Upper lobe of left lung (tissue), 6 donors: ENCODE data around the gene NFKBIB. TPM values are rescaled to one million over a fixed set of nuclear protein-coding genes. Genes with fewer than 3 reads are reported as not detected.
A peak's percentile ranks its signal among the peaks of the same experiment; 100 is the strongest.

Experiments
- ATAC-seq, 2 donors: fragments of 200-7000 bp; cut with Tn5 transposase; one replicate each; pipeline ENCODE4 v1.9.1; 2022; ENCODE audit warnings: mild to moderate bottlenecking in 2 of 2, moderate library complexity in 2 of 2; ENCODE audit not compliant: low FRiP score in 2 of 2
- DNase-seq, 2 donors: peaks; one replicate each; pipeline ENCODE4 v3.0.0-alpha.2; 2019 to 2020
- H3K27ac ChIP-seq, 4 donors: fragments of 200-600 bp; sonication (generic); one replicate each; pipeline ENCODE4 v1.5.1; 2016 to 2019
- H3K27me3 ChIP-seq, 4 donors: fragments of 200-600 bp; sonication (generic); one replicate each; pipeline ENCODE4 v1.5.1; 2017 to 2019
- H3K36me3 ChIP-seq, 4 donors: fragments of 200-600 bp; sonication (generic); one replicate each; pipeline ENCODE4 v1.5.1; 2016 to 2019
- H3K4me1 ChIP-seq, 4 donors: fragments of 200-600 bp; sonication (generic); one replicate each; pipeline ENCODE4 v1.5.1; 2018 to 2019
- H3K4me3 ChIP-seq, 4 donors: fragments of 200-600 bp; sonication (generic); one replicate each; pipeline ENCODE4 v1.5.1; 2017 to 2019; ENCODE audit warnings: mild to moderate bottlenecking in 2 of 4, moderate library complexity in 1 of 4
- H3K9me3 ChIP-seq, 4 donors: fragments of 200-600 bp; sonication (generic); one replicate each; pipeline ENCODE4 v1.5.1; 2018 to 2019
- CTCF ChIP-seq, 6 experiments: fragments of 450-650 bp in 4 of 6; fragments of 200-600 bp in 2 of 6; sonication (generic) in 2 of 6; IDR thresholded peaks; one replicate each; pipeline ENCODE4 v1.5.1; 2016 to 2019; ENCODE audit warnings: antibody characterized with exemption in 6 of 6
- EP300 ChIP-seq, 4 donors: sonication (generic); formaldehyde crosslinking; IDR thresholded peaks; one replicate each; pipeline ENCODE4 v1.5.1; 2017; ENCODE audit warnings: antibody characterized with exemption in 4 of 4, control low read depth in 2 of 4
- POLR2A ChIP-seq, 4 donors: fragments of 450-650 bp; IDR thresholded peaks; one replicate each; pipeline ENCODE4 v1.5.1; 2016 to 2017; ENCODE audit warnings: antibody characterized with exemption in 4 of 4, mild to moderate bottlenecking in 2 of 4
- POLR2AphosphoS5 ChIP-seq, 2 donors: sonication (generic); formaldehyde crosslinking; IDR thresholded peaks; one replicate each; pipeline ENCODE4 v1.5.1; 2017; ENCODE audit warnings: antibody characterized with exemption in 2 of 2
- WGBS, 2 donors: methylation state at CpG; one replicate each; pipeline ENCODE4 v1.1.5; 2017 to 2018; 5-methylcytosine and 5-hydroxymethylcytosine counted together
- total RNA-seq, 6 donors: library from RNA; depleted of rRNA in 4 of 6; stranded (reverse); fragments of >200 nt in 4 of 6; gene quantifications; one replicate each; pipeline versions ENCODE4 v1.1.0 to v1.2.1, GENCODE V29; 2016 to 2021
- donor health status: DM: no; HTN: no; CAD: no; lungs with moderate emphysema.
- donor health status: DM: no; HTN: yes; CAD: no; lungs with severe emphysema.

Gene NFKBIB
- total RNA-seq, 6 donors from 2014 or later: 22.8 to 38.4 (median 31.6) TPM

GRCh38 chr19:38861368-38861767 lies 38.4 kb upstream of the NFKBIB start:
- Histone ChIP-seq H3K27ac (no peak overlapping the region), H3K4me3 (no peak overlapping the region), H3K27me3 (no peaks in the 10 kb centered on the region), H3K4me1 (peaks cover 13 to 32% (median 25%) of the 10 kb centered on the region in 4 donors), H3K9me3 (no peaks in the 10 kb centered on the region), H3K36me3 (no peaks in the 10 kb centered on the region)
- no peak for TF ChIP-seq POLR2AphosphoS5 (IDR thresholded peaks at IDR 0.05)
- no peak for TF ChIP-seq CTCF (IDR thresholded peaks at IDR 0.05)
- no peak for TF ChIP-seq POLR2A (IDR thresholded peaks at IDR 0.05)
- TF ChIP-seq EP300 (IDR thresholded peaks at IDR 0.05): no peak
- ATAC-seq (no peak), DNase-seq (no peak)
- WGBS, 2 donors: 96% methylated on average over 3 of the region's 3 CpGs

- Histone ChIP-seq H3K27me3 (no peaks in the 10 kb centered on the region), H3K36me3 (no peaks in the 10 kb centered on the region), H3K27ac (peak overlapping the region in 3 of 4 donors; percentile 40 to 58 (median 57)), H3K4me1 (peaks cover 13 to 32% (median 22%) of the 10 kb centered on the region in 4 donors), H3K4me3 (no peak overlapping the region), H3K9me3 (no peaks in the 10 kb centered on the region)
- TF ChIP-seq POLR2A (IDR thresholded peaks at IDR 0.05) (no peak), CTCF (IDR thresholded peaks at IDR 0.05) (no peak), EP300 (IDR thresholded peaks at IDR 0.05) (no peak), POLR2AphosphoS5 (IDR thresholded peaks at IDR 0.05) (peak in 1 of 2 donors; percentile 36)
- DNase-seq: peak in 1 of 2 donors; percentile 51
- 29 to 30% methylated on average over 10 of the region's 10 CpGs for WGBS, 2 donors
- peak in 1 of 2 donors; percentile 73 for ATAC-seq
Measured at GRCh38 chr19:38862321-38863059, 37.3 kb upstream of the NFKBIB start.

- no peaks in the 10 kb centered on the region for H3K27me3 ChIP-seq
- no peaks in the 10 kb centered on the region for H3K9me3 ChIP-seq
- peaks cover 24 to 47% (median 30%) of the 10 kb centered on the region in 4 donors for H3K4me1 ChIP-seq
- DNase-seq: no peak
- WGBS, 2 donors: 87 to 88% methylated on average over 5 to 10 of the region's 10 CpGs
- no peak for ATAC-seq
- H3K4me3 ChIP-seq: no peak overlapping the region
- no peak overlapping the region for H3K27ac ChIP-seq
- no peak for TF ChIP-seq POLR2AphosphoS5 (IDR thresholded peaks at IDR 0.05)
- TF ChIP-seq POLR2A (IDR thresholded peaks at IDR 0.05): no peak
- no peak for TF ChIP-seq CTCF (IDR thresholded peaks at IDR 0.05)
- no peak for TF ChIP-seq EP300 (IDR thresholded peaks at IDR 0.05)
- H3K36me3 ChIP-seq: no peaks in the 10 kb centered on the region
Measured at GRCh38 chr19:38867171-38867780, 32.5 kb upstream of the NFKBIB start.

GRCh38 chr19:38868551-38868950 lies 31.2 kb upstream of the NFKBIB start:
- no peaks in the 10 kb centered on the region for H3K27me3 ChIP-seq
- DNase-seq: no peak
- no peak overlapping the region for H3K4me3 ChIP-seq
- no peak for ATAC-seq
- peaks cover 14 to 36% (median 22%) of the 10 kb centered on the region in 4 donors for H3K4me1 ChIP-seq
- no peaks in the 10 kb centered on the region for H3K9me3 ChIP-seq
- no peaks in the 10 kb centered on the region for H3K36me3 ChIP-seq
- 86 to 89% methylated on average over 6 of the region's 6 CpGs for WGBS, 2 donors
- TF ChIP-seq CTCF (IDR thresholded peaks at IDR 0.05) (no peak), EP300 (IDR thresholded peaks at IDR 0.05) (no peak), POLR2A (IDR thresholded peaks at IDR 0.05) (no peak), POLR2AphosphoS5 (IDR thresholded peaks at IDR 0.05) (no peak)
- no peak overlapping the region for H3K27ac ChIP-seq
